Activated naive CD4-positive, alpha-beta T cell (primary cell): ENCODE measurements around the gene UBE2L3.
"Not testable (repeated sequence)": the region's sequence is repeated elsewhere in the genome, so short reads cannot be mapped to it uniquely, and the experiment has no call there.

ENCODE experiments used
- DNase-seq, 4 experiments: peaks; one replicate each; lab custom pipeline; 2025; lab: John Stamatoyannopoulos, UW

Gene UBE2L3

DNA sequence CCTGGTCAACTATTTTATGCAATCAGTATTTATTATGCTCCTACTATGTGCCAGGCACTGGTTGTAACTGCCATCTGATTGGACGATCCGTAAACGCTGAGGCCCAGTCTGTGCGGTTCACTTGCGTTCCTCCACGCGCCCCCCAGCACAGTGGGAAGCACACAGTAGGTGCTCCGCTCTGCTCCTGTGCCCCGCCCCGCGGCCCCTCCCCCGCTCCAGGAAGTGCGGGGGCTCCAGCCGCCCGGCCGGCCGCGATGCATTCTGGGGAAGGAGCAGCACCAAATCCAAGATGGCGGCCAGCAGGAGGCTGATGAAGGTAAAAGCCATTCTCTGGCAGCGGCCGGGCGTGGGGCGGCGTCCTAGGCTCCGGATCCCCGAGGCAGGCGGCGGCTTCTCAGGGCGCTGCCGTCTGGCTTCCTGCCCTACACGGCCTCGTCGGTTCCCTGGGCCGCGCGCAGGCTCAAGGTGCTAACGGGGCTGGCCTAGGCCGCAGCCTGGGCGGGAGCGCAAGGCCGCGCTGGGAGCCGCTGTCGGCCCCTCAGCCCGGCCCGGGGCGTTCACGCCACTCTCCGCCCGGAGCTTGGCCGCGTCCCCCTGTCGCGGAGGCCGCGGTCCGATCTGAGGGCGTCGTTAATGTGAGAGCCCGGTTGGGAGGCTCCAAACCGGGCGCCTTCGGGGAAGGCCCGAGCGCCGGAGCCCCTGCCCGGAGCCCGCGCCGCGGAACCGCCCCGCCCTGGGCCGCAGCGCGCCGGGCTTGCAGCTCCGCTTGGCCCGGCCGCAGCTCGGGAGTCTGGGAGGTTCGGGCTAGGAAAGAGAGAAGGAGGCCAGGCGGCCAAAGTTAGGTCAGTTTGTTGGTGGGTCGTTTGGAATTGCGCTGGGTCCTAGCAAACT is at the start of gene UBE2L3:
TSS of gene UBE2L3 (plus strand) at position 259 of the 891 bp plus-strand sequence. CDS start at position 290, 31 bp downstream.
- DNase-seq: peak; percentile 25 to 80 (median 64)

DNA sequence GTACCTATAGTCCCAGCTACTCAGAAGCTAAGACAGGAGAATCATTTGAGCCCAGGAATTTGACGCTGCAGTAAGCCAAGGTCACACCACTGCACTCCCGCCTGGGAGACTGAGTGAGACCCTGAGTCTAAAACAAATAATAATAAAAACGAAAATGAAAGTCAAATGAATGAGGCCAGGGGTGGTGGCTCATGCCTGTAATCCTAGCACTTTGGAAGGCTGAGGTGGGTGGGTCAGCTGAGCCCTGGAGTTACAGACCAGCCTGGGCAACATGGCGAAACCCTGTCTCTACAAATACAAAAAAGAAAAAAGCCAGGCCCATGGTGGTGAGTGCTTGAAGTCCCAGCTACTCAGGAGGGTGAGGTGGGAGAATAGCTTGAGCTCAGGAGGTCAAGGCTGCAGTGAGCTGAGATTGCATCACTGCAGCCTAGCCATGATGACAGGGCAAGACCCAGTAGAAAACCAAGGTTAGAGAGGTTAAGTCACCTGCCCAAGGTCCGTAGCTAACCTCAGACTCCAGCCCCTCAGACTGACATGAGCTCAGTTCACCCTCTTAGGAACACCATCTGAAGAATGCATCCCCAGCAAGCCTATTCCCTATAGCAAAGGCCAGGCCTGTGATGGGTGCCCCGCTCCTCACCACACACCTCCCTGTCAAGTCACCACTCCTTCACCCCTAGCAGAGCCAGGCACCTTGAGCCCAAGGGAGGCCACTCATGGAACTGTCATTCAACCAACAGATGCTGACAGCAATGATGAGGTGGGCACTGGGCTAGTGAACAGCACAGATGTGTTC is 40.6 kb upstream of the UBE2L3 start:
- not testable (repeated sequence) for DNase-seq

DNA sequence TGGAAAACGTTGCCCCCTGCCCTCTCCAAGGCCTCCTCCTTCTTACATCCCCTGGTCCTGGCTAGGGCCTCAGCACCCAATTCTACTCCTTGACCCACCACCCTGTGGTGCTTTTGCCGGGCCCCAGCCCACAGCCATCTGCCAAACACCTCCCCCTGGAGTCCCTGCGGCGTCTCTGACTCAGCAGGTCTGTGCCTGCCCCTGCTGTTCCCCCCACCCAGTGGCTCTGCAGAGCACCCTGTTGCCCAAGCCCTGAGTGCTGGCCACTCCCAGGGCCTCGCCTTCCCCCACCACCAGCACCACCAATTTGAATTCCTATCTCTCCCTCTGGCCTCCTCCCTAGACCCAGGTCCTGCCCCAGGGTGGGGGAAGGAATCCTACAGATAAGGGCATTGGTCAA is 36.0 kb upstream of the UBE2L3 start:
- DNase-seq: not testable (repeated sequence)

DNA sequence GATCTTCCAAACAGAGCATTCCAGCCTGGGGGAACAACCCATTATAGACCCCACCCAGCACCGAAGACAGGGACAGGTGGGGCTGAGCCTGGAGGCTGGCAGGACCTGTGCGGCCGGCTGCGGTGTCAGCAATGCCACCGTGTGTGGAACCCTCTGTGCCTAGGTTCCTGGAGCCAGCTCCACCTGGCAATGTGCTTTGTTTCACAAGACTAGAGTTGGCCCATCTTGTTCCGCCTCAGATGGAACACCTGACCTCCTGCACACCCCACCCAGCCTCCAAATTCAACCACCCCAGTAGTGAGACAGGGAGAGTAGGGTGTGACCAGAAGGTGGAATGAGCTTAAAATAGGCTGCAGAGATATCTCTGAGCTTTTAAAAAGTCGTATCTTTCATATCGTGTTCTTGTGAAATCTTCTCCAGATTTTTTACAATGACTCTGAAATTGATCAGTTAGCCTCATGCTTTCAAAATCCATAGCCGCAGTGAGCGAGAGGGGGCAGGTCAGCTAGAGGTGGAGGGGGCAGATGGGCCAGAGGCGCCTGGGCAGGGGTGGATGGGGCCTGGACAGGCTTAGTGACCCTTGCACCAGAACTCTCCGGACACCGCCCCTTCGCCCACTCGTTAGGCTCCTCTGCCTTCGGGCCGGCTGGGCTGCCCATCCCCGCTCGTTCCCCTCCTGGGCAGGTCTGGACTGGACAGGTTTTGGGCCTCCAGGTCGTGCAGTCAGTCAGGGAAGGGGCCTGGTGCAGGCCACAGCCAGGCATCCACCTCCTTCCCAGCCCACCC is 34.5 kb upstream of the UBE2L3 start:
- DNase-seq: not testable (repeated sequence)

DNA sequence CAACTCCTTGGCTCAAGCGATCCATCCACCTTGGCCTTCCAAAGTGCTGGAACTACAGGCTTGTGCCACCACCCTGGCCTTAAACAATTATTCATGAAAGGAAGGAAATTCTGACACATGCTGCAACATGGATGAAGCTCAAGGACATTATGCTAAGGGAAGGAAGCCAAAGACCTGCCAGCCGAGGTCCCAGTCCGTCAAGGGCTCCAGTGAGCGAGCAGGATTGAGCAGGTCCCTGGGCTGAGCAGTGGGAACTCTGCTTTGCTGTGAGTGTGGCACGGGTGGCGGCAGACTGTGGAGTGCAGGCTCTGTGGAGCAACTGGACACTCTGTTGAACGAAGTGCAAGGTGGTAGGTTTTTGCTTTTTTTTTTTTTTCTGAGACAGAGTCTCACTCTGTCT is 27.7 kb upstream of the UBE2L3 start:
- DNase-seq: not testable (repeated sequence)

DNA sequence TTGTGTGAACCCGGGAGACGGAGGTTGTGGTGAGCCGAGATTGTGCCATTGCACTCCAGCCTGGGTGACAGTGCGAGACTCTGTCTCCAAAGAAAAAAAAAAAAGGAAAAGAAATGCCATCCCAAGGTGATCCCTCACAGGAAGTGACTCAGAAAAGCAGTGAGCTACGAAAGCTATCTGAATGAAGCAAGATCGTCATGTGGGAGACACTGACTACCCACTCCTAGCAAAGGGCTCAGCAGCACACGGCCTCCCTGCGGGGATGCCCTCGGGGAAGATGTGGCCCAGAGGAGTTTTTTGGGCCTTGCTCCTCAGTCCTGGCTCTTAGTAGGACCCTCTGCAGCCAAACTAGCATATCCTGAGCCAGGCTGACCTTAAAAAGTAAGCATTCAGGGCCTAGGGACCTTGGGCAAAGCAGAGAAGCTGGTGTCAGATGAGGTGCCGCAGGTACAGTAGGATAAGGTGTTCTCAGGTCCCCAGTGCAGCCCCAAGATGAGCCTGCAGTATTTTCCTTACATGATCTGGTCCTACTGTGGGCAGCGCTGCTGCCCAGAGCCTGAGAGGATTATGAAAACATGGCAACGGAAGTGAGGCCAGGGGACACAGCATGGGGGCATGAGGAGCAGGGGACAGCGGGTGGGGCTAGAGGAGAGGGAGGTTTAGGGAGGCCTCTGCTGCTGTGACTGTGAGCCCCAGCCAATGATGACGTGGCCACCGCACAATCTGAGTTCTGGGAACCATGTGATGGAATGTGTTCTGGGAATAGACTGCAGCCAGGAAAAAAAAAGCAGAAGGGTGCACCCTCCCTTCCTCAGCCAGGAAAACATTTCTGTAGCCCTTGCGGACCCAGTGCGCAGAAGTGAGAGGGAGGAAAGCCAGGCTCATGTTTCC is 22.8 kb upstream of the UBE2L3 start:
- DNase-seq: not testable (repeated sequence)

DNA sequence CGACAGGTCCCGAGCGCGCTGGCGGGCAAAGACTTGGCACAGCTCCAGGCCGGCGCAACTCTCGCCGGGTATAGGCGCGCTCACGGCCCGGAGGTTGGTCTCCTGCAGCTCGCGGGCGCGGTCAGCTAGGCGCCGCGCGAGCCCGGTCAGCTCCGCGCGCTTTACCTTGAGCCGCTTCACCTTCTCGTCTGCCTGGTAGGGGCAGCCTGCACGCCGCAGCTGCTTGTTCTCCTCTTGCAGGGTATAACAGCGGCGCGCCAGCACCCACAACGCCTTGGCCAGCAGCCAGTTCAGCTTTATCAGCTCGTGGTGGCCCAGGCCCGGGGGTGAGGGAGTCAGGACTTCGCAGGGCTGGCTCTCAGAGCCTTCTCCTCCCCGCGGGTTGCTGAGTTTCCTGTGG is 18.0 kb upstream of the UBE2L3 start:
- not testable (repeated sequence) for DNase-seq

DNA sequence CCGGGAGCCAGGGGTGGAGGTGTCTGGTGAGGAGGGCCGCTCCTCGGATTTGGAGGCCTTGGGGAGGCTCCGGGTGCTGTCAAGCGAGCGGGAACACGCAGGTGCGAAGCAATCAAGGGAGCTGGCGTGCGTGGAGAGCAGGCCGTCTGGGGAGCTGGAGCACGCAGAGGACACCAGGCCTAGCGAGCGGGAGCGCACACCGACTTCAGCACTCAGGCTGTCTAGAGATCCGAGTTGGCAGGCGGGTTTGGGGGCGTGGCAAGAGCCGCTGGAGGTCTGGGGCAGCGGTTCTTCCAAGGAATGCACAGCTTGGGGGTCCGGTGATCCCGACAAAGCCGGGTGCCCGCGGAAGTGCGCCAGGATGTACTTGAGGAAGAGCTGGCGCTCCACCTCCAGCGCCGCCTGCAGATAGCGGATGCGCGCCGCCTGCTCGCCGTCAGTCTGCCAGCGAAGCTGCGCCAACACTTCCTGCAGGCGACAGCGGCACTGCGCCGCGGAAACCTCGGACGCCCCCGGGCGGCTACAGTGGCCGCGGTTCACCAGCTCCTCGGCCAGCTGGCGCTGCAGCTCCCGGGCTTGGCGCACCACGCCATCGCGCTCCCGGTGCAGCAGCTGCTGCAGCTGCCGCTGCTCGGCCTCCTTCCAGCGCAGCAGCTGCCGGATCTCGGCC is 17.4 kb upstream of the UBE2L3 start:
- DNase-seq: not testable (repeated sequence)

DNA sequence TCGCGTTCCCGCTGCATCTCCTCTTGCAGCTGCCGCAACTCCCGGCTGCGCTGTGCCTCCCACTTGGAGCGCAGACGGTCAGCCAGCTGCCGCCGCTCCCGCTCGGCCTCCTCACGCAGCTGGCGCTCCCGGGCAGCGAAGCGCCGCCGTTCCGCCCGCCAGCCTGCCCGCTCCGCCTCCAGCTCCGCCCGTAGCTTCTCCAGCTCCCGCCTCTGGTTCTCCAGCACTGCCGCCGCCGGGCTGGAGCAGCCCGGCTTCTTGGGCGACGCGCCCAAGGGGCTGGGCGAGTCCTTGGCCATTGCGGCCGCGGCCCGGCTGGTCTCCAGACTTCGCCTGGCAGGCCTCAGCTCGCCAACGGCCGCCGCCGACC is 16.9 kb upstream of the UBE2L3 start:
- not testable (repeated sequence) for DNase-seq

DNA sequence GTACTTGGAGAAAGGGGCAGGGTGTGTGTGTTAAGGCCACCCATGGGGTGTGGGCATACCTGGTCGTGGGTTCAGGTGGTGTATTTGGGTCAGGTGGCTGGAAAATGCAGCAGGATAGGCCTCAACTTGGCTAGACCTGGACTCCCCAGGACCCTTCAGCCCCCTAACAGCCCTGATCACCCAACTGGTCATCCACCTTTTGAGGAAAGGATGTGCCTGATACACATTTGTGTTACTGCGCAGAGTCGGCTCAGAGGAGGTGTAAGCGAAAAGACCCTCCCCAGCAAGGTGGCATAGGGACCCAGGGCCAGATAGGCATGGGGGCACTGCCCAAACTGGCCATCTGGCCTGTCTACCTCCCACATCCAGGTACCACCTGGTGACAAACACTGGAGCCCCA is 16.2 kb upstream of the UBE2L3 start, which contains the start of gene RIMBP3C:
TSS of gene RIMBP3C (minus strand) at position 101 of the 400 bp plus-strand sequence. CDS start 485 bp downstream, outside the sequence.
- not testable (repeated sequence) for DNase-seq

DNA sequence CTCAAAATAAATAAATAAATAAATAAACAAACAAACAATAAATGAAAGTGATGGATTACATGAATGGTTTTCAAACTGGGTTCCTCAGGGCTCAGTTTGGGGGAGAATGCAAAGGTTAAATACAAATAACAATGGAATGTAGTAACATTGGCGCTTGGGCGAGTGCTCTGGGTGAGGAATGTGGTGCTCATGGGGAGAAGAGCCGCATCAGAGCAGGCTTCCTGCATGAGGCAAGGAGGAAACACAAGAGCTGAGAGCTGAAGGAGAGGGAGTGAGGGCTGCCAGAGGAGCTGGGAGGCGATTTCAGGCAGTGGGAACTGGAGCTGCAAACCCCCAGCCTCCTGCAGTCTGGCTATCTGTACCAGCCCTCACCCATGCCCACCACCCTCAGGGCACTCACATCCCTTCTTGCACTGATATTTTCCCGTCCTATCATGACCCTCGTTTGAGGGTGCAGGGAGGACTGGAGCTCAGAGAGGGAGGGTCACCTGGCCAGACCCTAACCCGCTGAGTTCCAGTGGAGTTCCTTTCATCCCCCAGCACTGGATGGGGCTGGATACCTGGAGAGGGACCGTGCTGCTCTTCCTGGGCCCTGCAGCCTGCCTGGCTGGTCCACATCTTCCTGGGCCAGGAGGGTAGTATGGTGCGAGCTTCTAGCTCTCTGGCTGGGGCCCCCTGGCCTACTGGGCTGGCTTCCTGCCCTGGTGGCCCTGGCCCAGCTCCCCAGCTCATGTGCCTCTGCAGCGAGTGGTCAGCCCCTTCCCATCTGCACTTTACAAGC is 8.0 kb upstream of the UBE2L3 start:
- DNase-seq: not testable (repeated sequence)

DNA sequence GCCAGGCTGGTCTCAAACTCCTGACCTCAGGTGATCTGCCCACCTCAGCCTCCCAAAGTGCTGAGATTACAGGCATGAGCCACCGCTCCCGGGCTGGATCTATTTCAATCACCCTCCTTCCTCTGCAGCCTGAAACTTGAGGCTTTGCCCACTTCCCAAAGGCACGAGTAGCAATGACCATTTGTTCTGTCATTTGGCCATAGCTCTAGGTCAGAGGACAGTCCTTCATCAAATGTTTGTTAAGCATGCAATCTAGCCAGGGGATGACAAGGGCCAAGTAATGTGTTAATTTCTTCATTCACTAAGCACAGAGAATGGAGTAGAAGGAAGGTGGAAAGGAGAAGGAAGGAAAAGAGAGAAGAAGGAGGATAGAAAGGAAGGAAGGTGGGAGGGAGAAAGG is 6.9 kb upstream of the UBE2L3 start:
- DNase-seq: not testable (repeated sequence)

DNA sequence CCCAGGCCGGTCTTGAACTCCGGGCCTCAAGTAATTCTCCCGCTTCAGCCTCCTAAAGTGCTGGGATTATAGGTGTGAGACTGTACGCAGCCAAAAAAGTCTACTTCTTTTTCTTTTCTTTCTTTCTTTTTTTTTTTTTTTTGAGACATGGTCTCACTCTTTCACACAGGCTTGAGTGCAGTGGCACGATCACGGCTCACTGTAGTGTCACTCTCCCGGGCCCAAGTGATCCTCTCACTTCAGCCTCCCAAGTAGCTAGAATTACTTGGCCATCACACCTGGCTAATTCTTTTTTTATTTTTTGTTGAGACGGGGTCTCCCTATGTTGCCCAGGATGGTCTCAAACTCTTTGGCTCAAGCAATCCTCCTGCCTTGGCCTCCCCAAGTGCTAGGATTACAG is 3.6 kb upstream of the UBE2L3 start:
- DNase-seq: no peak

DNA sequence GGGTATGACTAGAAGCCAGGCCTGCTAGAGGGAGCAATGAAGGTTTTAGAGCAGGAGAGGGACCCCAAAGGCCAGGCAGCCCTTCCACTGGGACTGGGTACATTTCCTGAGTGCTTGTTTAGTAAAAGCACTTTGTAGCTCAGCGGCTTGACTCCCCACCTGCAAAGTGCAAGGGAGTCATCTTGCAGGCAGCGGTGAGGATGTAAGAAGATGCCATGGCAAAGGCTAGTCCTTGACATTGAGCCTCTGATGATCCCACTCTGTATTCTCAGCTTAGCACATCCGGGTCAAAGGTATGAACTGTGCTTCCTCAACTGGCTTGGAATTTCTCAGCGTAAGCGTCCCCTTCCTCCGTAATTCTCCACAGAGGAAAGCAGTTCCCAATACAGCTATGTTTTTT is 3.1 kb upstream of the UBE2L3 start:
- DNase-seq: no peak

DNA sequence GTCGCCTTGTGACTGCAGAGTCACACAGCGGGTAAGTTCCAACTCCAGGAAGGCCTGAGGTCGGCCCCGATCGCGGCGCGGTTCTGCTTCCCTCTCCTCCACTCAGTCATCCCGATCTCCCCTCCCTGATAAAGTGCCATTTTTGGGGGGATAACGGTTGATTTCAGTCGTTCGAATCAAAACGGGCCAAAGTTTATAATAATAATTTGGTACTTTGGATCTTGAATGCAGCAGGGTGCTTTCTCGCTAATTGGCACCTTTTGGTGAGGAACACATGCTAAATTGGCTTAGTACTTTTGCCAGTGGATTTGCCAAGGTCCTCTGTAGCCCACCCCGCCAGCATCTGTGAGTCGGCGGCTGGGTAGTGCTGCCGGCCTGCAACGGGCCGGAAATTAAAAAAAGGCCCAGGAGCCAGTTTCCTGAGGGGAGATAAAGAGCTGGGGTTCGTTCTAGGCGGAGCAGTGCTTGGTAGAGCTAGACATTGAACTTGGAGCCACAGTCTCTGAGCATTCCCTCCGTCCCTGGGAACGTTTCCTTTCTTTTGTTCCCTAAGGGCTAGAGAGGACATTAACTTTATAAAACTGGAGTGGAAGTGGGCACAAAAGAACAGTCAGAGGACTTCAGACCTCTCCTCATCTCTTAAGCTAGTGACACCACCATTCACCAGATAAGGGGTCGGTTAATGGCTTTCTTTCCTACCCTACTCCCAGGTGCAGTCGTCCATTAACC is 997 bp downstream of the UBE2L3 start:
- DNase-seq: no peak

DNA sequence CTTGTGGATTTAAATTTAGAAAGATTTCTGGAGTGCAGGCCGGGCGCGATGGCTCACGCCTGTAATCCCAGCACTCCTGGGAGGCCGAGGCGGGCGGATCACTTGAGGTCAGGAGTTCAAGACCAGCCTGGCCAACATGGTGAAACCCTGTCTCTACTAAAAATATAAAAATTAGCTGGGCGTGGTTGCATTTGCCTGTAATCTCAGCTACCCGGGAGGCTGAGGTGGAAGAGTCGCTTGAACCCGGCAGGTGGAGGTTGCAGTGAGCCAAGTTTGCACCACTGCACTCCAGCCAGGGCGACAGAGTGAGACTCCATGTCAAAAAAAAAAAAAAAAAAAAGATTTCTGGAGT is 1.5 kb downstream of the UBE2L3 start:
- not testable (repeated sequence) for DNase-seq

DNA sequence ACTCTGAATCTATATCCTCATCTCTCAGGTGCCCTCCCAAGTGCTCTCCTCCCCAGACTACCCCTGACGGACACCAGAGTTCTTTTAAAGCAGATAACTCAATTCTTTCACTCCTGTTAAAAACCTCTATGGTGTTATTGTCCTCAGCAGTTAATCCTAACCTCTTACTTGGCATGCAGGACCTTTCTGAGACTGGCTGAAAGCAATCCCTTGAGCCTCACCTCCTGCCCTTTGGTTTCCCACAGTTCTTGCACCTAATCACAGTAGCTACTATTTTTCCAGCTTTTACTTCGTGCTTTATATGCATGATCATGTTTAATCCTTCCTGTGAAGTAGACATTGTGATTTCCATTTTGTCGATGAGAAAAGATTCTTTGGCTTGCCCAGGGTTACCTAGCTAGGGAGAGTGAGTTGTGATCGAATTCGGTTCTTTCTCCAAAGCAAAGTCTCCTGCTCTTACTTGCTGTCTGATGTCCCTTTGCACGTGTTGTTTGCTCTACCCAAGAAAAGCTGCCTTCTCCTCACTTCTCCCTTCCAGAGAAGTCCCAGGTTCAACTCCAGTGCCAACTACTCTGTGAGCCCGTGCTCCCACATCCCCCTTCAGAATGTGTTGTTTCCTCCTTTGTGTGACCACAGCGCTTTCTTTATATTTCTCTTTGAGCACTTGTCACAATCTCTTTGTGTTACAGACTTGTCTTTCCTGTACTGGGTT is 2.1 kb downstream of the UBE2L3 start:
- no peak for DNase-seq

DNA sequence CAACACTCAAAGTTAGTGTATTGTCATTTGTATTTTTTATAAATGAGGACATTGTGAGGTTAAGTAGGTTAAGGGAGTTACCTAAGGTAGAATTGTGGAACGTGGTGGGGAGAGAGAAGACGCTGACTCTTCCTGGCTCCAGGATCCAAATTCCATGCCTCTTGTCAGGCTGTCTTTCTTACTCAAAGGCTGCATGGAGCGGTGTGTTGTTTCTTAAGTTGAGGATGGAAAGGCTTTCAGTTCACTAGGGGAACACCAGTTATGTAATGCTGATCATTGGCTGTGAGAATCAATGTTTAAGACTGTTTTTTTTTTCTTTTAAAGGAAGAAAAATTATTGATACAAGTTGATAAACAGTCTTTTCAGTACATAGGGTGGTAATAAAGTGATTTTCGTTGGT is 2.9 kb downstream of the UBE2L3 start:
- no peak for DNase-seq
